T-helper 2 cell treated with Interferon-gamma antibody and Interleukin-4, amounts not matched to agents 100 ng/mL and 5 ng/mL, for 36 hours (primary cell): ENCODE results near the gene TXNDC2. TPM values are rescaled to one million over a fixed set of nuclear protein-coding genes. Genes with fewer than 3 reads are reported as not detected.

Source experiments
- intact Hi-C: fragments of 100-400 bp; cut with micrococcal nuclease; formaldehyde crosslinking; loops from one replicate; pipeline ENCODE4 v1.15.1; 2023
- total RNA-seq: library from RNA; stranded (reverse); gene quantifications from 2 replicates; pipeline ENCODE4 v1.2.3, GENCODE V29; 2022

Gene TXNDC2
- total RNA-seq, 1 donor from 2014 or later, result not detected

GRCh38 chr18:9859232-9859631 is 26.5 kb upstream of the TXNDC2 start:
- intact Hi-C loops, result no loop called here

- intact Hi-C loops, result no loop called here
These were observed 25.1 kb upstream of the TXNDC2 start for GRCh38 chr18:9860682-9861081.

GRCh38 chr18:9861157-9861556 is 24.6 kb upstream of the TXNDC2 start:
- intact Hi-C loops, result no loop called here

- intact Hi-C loops, result no loop called here
These were observed 23.8 kb upstream of the TXNDC2 start for GRCh38 chr18:9861933-9862332.

- intact Hi-C loops, result no loop called here
These were observed 23.1 kb upstream of the TXNDC2 start for GRCh38 chr18:9862686-9863085.

- intact Hi-C loops, result no loop called here
These were observed 22.5 kb upstream of the TXNDC2 start for GRCh38 chr18:9863282-9863681.

- intact Hi-C loops, result no loop called here
These were observed 19.8 kb upstream of the TXNDC2 start for GRCh38 chr18:9865764-9866490.

GRCh38 chr18:9866627-9867026 is 19.1 kb upstream of the TXNDC2 start:
- intact Hi-C loops, result no loop called here

GRCh38 chr18:9867071-9867594 is 18.6 kb upstream of the TXNDC2 start:
- intact Hi-C loops, result no loop called here

GRCh38 chr18:9868857-9869714 is 16.7 kb upstream of the TXNDC2 start:
- intact Hi-C loops, result no loop called here

GRCh38 chr18:9869715-9870430 is 15.9 kb upstream of the TXNDC2 start:
- intact Hi-C loops, result no loop called here

- intact Hi-C loops, result no loop called here
These were observed 15.3 kb upstream of the TXNDC2 start for GRCh38 chr18:9870431-9871008.

- intact Hi-C loops, result no loop called here
These were observed 14.5 kb upstream of the TXNDC2 start for GRCh38 chr18:9871244-9871746.

GRCh38 chr18:9872823-9873222 is 12.9 kb upstream of the TXNDC2 start:
- intact Hi-C loops, result no loop called here

GRCh38 chr18:9874728-9875127 is 11.0 kb upstream of the TXNDC2 start:
- intact Hi-C loops, result no loop called here

GRCh38 chr18:9876212-9876866 is 9.4 kb upstream of the TXNDC2 start:
- intact Hi-C loops, result no loop called here

- intact Hi-C loops, result loop anchor here (1.0 kb wide), 1 partner anchor 36 kb away; no protein-coding TSS in a partner anchor
These were observed 8.7 kb upstream of the TXNDC2 start for GRCh38 chr18:9876867-9877654.

GRCh38 chr18:9877655-9878014 is 8.1 kb upstream of the TXNDC2 start:
- intact Hi-C loops, result loop anchor here (1.0 kb wide), 1 partner anchor 36 kb away; no protein-coding TSS in a partner anchor

GRCh38 chr18:9878095-9878494 is 7.7 kb upstream of the TXNDC2 start:
- intact Hi-C loops, result no loop called here

GRCh38 chr18:9878783-9879242 is 7.0 kb upstream of the TXNDC2 start:
- intact Hi-C loops, result no loop called here
